Activated T-cell treated with anti-CD3 and anti-CD28 coated beads for 1 hour (primary cell): ENCODE measurements around the gene DDX39B.

ENCODE experiments used
- DNase-seq: peaks from one replicate; pipeline ENCODE4 v3.0.0-alpha.2; 2020; ENCODE audit warnings: low read depth

Gene DDX39B

GRCh38 chr6:31547727-31548543, 6.1 kb upstream of the DDX39B start:
- DNase-seq, result no peak

GRCh38 chr6:31546958-31547726, 5.3 kb upstream of the DDX39B start, which contains the start of gene NFKBIL1:
Gene NFKBIL1 (plus strand): TSS chr6:31547608. CDS start chr6:31547695, 87 bp downstream.
- DNase-seq, result peak; percentile 79

- DNase-seq, result peak; percentile 73
Measured at GRCh38 chr6:31546339-31546957, 4.6 kb upstream of the DDX39B start, which contains the start of gene ATP6V1G2. Gene ATP6V1G2 (minus strand): TSS chr6:31546608. CDS start chr6:31546559, 49 bp downstream.

GRCh38 chr6:31545291-31545690, 3.5 kb upstream of the DDX39B start:
- DNase-seq, result no peak

- no peak for DNase-seq
Measured at GRCh38 chr6:31544676-31545075, 2.9 kb upstream of the DDX39B start.

GRCh38 chr6:31543639-31544038, 1.8 kb upstream of the DDX39B start:
- DNase-seq, result no peak

GRCh38 chr6:31541059-31541657, 645 bp downstream of the DDX39B start:
- peak; percentile 63 for DNase-seq

GRCh38 chr6:31540640-31541039, 1.2 kb downstream of the DDX39B start:
- DNase-seq, result no peak

- no peak for DNase-seq
Measured at GRCh38 chr6:31538805-31539400, 2.9 kb downstream of the DDX39B start.

GRCh38 chr6:31535538-31536324, 6.1 kb downstream of the DDX39B start:
- DNase-seq, result no peak

- no peak for DNase-seq
Measured at GRCh38 chr6:31534521-31535040, 7.2 kb downstream of the DDX39B start.

GRCh38 chr6:31534011-31534410, 7.8 kb downstream of the DDX39B start:
- DNase-seq, result no peak

GRCh38 chr6:31533455-31533841, 8.4 kb downstream of the DDX39B start:
- no peak for DNase-seq

GRCh38 chr6:31532644-31533454, 9.0 kb downstream of the DDX39B start:
- DNase-seq, result no peak

GRCh38 chr6:31531771-31532643, 9.8 kb downstream of the DDX39B start:
- DNase-seq, result no peak

- no peak for DNase-seq
Measured at GRCh38 chr6:31531162-31531561, 10.6 kb downstream of the DDX39B start.

GRCh38 chr6:31530659-31531058, 11.1 kb downstream of the DDX39B start:
- DNase-seq, result no peak

GRCh38 chr6:31529329-31530150, 12.3 kb downstream of the DDX39B start:
- no peak for DNase-seq
